Ecto neural progenitor cell (in vitro differentiated cells): ENCODE data around the gene ZNF362.
A peak's percentile ranks its signal among the peaks of the same experiment; 100 is the strongest.

Source experiments
- DNase-seq: peaks from one replicate; pipeline ENCODE4 v3.0.0-alpha.2; 2018; ENCODE audit warnings: low spot score

Gene ZNF362

DNA sequence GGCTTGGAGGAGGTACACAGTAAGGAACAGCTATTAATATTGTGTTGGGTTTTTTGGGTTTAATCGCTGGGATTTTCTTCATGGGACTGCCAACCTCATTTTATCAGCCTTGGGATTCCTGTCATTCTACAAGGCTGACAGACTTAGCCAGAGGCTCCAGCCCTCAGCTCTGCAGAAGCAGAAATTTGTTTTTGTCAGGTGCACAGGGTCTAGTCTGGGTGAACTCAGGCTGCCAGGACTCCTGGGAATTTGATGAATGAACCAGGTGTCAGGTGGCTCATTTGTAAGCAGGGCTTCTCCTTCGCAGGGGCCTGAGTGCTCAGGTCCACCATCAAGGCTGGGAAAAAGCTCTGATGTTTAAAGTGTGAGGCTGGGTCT, 11.5 kb upstream of the ZNF362 start:
- no peak for DNase-seq

DNA sequence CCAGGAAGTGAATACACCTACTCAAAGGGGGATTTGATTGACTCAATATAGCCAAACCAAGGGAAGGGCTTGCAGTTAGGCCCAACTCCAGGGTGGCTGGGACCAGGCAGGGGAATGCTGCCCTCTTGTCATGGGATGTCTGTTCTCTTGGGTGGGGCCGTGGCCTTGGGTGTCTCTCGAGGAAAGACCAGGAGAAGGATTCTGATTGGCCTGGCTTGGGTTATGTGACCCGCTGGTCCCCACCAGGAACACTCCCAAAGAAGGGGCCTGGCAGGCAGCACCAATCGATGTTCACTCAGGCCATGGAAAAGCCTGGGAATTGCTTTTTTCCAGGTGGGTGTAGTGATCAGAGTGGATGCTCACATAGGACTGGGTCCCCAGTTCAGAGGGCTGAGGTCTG, 10.1 kb upstream of the ZNF362 start:
- DNase-seq = no peak

DNA sequence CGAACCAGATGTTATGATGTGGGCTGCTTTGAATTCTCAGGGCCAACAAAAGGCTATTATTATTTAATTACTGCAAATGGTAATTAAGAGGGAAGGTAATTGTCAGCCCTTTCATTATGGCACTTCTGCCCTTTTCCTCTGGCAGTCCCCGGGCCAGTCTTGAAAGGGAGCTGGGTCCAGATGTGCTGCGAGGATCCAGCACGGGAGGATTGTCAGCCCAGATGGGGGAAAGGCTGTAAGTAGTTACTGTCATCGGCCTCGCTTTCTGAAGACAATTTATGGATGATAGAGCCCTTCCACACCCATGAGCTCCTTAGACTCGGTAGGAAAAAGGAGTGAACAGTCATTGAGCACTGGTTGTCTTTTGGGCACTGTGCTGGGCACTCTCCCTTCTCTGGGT, 8.7 kb upstream of the ZNF362 start:
- no peak for DNase-seq

DNA sequence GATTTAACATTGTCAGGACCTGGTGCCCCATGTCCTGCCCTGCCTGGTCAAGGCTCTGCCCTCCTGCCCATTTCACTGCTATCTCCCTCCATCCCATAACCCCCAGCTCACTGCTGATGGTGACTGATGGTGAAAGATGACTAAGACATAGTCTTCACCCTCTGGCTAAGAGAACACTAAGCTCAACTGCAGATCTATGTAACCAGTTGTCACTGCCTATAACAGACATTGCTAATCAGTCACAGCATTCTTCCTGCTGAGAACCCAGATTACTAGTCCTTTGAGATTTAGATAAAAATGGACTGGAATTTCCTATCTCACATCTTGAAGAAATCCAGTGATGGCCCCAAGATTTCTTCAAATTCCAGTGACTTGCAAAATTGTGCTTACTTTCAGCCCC, 8.0 kb upstream of the ZNF362 start:
- no peak for DNase-seq

DNA sequence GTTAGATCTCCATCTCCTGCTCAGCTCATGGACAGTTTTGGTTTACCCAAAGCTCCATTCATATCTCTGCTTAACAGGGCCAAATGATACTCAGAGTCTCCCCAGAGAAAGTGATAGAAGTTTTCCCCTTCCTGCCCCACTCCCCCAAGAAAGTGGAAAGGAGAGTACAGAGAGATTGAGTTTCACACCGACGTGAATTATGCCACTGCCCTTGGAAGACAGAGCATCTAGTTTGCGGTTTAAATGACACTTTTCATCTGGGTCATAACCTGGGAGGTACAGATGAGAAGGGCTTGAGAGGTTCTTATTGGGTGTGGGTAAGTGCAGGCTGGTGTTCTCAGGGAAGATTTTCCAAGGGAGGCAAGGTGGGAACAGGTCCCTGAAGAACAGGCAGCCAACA, 6.9 kb upstream of the ZNF362 start:
- DNase-seq = no peak

DNA sequence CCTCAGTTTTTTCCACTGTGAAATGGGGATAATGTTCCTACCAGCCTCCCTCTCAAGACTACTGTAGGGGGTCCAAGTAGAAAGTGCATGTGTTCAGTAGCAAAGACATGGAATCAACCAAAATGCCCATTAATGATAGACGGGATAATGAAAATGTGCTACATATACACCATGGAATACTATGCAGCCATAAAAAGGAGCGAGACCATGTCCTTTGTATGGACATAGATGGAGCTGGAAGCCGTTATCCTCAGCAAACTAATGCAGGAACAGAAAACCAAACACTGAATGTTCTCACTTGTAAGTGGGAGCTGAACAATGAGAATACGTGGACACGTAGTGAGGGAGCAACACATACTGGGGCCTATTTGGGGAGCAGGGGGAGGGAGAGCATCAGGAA, 6.1 kb upstream of the ZNF362 start:
- DNase-seq = no peak

DNA sequence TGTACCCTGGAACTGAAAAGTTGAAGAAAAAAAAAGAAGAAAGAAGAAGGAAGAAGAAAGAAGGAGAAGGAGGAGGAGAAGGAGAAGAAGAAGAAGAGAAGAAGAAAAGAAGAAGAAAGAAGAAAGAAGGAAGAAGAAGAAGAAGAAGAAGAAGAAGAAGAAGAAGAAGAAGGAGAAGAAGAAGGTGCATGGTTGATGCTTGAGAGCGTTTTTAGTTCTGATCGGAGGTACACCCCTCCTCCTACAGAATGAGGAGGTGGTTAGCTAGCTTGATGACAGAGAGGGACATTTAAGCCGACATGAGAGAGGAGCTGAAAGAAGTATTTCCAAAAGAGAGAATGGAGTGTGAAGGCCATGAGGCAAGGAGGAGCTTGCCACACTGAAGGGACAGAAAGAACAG, 5.6 kb upstream of the ZNF362 start:
- no peak for DNase-seq

DNA sequence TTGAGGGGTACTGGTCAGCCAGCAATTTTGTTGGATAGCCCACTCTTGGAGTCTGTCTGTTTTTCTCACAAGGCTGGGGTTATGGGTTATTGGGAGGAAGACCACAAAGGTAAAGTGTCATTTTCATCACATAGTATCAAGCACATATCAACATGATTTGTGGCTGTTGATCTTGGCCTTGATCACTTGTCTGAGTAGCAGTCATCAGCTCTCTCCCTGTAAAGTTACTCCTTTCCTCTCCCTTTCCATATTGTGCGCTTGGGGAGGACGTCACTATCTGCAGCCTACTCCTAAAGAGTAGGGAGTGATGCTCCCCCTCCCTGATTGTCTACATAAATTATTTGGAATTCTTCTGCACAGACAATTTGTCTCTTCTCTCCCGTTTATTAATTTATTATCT, 1.8 kb upstream of the ZNF362 start:
- no peak for DNase-seq

DNA sequence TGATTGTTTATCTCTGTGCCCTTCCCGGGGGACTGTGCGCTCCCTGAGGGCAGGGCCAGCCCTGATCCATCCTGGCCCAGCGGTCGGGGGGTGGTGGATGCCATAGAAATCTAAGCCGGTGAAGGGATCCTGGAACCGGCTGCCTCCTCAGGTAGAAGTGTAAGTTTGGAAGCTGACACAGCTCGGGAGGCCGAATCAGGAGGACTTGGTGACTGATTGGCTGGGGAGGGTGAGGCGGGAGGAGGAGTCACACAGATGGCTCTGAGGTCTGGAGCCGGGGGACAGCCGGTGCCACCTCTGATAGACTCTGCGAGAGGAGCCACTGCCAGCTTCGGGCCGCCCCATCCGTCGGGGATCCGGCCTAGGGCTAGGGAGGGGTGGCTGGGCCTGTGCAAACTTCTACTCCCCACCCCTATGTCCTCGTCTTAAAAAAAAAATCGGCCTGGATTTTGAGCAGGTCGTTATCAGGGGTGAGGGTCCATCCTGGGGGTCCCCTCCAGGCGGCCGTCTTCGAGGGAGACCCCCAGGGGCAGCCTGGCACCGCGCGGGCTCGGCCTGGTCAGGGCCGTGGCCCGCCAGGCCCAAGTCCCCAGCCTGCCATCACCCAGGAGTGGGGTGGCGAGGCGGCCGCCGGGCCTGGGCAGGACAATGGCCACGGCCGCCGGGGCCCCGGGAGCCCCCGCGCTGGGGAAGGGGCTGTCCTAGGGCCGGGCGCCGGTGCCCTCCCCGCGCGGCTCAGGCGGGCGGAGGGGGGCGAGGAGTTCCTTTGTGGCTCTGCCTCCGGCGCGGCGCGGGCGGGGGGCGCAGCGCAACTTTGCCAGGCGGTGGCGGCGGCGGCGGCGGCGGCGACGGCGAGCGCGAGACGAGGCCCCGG, 708 bp upstream of the ZNF362 start:
- peak; percentile 79 for DNase-seq

DNA sequence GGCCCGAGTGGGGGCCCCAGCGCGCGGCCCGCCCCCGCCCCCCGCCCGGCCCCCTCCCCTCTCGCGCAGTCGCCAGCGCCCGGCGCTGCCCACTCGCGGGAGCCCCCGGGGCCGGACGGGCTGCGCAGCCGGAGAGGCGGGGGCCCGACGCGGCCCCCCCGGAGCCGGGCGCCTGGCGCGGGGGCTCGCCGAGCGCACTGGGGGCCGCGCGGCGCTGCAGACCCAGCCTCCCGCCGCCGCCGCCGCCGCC, 146 bp upstream of the ZNF362 start:
- DNase-seq = no peak

DNA sequence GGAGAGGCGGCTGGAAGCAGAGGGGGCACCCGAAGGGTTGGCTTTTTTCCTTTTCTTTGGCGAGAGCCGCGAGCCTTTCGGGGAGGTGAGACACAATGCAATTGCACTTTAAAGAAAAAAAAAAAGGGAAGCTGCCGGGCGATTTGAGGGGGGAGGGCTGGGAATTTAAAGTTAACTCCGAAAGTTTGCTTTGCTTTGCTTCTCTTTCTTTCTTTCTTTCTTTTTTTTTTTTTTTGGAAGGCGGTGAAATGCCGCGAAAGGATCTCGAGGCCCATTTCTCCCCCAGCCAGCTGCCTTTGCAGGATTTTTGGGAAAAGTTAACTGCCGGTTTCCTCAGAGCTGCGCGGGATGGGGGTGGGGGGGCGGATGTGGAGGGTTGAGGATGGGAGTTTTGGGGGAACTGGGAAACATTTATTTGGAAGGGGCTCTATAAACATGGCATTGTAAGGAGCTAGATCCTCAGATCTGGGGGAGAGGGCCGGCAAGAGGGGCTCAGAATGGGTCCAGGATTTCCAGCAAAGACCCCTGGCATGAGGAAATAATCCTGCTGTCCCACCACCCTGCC, 997 bp downstream of the ZNF362 start:
- DNase-seq = no peak

DNA sequence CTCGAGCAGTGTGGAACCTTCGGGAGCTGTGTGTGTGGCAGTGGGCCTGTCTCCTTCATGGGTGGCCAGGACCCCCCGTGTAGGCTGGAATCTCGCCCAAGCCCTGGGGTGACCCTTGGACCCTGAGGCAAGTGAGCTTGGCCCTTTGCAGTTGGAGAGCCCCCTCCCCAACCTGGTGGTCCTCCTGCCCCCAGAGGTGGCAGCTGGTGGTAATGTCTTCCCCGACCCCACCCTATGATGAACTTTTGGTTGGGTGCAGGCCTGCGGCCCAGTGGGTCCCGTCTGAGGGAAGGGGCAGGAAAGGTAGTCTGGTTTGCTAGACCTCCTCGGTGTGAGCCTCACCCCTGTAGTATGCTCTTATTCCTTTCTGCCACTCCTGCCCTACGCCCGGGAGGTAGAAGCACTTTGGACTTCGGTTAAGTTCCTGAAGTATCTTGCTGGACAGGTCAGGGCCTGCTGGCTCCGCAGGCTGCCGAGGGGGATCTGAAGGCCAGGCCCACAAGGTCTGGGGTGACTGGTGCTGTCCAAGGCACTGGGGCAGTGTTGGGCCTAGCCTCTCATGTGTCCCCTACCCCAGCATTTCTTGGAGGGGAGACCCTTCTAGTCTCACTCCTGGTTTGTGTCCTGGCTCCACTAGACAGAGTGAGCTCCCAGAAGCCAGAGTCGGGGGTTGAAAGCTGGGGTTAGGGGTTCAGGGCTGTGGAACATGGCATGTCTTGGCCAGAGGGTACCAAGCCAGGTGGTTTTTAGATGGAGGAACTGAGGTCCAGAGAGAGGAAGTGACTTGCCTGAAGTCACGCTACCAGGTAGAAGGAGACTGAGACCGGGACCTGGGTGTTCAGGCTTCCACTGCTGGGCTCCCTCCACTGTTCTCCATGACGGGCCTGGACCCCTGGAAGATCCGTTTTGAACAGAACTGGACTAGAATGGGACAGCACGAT, 1.8 kb downstream of the ZNF362 start:
- DNase-seq = peak; percentile 63

DNA sequence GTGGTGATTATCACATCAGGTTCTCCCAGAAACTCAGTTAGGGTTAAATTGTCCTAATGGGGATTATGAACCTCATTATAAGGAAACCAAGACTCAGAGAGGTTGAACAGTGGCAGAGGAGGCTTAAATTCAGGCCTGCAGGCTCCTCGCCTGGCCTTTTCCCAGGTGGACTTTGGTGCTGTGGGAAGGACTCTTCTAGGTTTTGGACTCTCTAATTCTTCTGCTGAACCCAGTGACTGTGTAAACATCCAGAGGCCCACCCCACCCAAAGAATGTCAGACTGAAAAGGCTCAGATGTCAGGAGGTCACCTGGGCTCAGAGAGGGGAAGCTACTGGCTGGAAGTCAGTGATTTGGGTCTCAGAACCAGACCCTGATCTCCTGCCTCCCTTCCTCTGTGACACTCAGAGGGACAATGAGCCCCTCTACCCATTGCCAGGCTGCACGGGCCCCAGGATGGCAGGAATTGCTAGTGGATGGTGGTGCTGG, 2.5 kb downstream of the ZNF362 start:
- no peak for DNase-seq

DNA sequence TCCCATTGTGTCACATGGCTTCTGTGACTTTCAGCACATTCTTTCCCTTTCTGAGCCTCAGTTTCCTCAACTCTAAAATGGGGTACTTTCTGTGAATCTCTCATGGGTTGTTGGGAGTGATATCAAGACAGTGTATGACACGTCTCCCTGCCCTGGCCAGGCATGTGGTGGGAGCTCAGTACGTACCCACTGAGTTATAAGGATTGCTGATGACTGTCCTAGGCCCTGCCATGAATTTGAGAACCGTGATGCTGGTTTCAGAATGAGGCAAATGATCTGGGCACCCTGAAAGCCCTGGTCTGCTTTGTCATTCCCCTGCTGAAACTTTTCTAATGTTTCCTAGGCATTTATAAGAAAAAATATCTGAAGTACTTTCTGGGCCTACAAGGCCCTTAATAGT, 3.6 kb downstream of the ZNF362 start:
- no peak for DNase-seq

DNA sequence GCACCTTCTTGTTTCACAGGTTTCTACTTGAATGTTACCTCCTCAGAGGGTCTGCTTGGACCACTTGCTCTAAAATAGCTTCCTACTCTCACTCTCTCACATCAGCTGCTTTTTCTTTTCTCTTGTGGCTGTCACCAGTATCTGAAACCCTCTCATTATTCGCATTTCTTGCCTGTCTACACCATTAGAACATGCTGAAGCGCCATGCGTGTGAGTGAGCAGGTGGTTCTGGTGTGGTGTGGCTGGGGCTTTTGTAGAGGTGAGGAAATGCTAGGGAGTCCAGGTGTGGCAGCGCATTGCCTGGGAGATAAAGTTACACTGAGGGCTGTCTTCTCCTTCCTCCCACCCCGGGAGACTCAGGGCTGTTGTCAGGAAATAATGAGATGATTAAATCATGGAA, 4.1 kb downstream of the ZNF362 start:
- no peak for DNase-seq

DNA sequence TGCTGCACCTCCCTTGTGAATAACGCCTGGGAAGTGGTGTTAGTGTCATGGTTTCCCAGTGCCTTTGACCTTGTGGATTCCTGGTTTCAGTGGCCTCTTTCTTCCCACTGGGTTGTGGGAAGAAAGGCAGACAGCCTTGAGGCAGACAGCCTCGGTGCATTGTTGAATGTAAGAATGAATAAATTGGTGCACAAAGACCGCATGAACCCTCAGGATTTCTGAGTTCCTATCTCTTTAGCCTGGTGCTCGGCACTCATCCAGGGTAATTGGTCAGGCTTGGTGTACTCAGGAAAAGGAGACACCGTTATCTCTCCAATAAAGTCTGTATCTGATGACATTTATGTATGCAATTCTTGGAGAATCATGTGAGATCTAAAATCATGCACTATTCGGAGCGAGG, 5.1 kb downstream of the ZNF362 start:
- DNase-seq = no peak

DNA sequence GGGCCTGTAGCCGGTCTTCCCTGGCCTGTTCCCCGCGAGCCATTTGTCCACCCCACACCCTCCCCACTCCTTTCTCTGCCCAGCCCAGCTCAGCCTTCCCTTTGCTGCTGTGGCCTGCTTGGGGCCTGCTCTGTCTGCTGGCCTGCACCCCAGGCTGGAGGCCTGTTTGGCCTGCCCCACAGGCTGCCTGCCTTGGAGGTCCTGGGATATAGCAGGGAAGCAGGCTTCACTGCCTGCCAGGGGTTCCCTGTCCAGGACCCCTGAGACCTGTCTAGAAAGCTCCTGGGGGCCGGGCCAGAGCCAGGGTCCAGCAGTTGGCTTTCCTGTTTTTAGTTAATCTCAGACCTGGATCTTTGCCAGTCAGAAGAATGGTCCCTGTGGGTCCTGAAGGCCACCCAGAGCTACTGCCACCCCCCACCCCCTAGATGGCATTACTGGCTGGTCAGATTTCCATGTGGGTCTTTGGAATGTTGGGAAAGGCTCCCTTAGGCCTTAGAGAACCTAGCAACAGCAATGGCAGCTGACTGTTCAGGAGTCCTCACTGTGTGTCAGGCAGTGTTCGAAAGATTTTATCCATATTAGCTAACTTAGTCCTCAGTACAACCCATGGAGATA, 7.7 kb downstream of the ZNF362 start:
- no peak for DNase-seq

DNA sequence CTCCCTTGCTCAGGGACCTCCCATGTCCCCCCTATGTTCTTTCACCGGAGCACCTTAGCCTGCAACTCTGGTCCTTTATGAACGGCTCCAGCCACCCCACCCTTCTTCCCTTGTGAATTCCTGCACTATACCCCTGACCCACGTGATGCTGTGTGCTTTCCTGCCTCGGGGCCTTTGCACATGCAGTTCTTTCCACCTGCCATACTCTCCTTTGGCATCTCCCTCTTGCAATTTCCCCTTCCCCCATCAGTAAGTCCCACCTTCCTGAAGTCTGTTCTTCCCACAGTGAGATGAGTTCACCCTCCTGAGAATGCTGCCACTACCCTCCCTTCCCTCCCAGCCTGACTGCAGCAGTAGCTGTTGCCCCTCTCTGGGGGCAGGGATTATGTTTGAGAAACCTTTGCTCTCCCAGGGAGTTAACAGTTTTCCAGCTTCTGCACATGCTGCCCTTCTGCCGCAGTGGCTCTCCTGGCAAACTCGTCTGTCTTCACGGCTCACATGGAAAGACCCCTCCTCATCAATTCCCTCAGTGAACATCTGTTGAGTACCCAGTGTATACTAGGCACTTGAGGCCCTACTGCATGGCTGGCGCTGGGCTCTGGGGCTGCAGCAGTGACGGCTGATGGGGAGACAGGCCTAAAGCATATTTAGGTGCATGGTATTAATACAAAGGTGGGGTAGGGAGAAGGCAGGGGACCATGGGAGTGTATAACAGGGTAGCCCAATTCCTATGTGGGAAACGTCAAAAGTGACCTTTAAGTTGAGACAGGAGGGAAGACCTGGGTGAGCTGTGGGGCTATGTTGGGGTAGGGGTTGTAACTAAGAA, 9.7 kb downstream of the ZNF362 start:
- no peak for DNase-seq

DNA sequence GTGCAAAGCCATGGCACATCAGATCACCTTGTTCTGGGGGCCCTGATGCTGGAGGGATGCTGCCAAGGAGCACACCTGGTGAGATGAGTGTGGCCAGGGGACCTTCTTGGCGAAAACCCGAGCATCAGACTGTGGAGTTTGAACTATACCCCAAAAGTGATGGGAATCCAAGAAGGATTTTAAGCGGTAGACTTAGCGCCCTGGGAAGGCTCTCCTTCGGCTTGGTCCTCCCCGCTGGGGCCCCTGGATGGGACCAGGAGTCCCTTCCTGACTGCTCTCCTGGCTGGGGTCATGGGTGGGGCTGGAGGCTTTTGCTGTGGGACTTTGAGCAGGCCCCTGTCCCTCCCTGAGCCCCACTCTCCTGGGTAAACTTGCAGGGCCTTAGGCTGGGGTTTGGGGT, 10.5 kb downstream of the ZNF362 start:
- no peak for DNase-seq

DNA sequence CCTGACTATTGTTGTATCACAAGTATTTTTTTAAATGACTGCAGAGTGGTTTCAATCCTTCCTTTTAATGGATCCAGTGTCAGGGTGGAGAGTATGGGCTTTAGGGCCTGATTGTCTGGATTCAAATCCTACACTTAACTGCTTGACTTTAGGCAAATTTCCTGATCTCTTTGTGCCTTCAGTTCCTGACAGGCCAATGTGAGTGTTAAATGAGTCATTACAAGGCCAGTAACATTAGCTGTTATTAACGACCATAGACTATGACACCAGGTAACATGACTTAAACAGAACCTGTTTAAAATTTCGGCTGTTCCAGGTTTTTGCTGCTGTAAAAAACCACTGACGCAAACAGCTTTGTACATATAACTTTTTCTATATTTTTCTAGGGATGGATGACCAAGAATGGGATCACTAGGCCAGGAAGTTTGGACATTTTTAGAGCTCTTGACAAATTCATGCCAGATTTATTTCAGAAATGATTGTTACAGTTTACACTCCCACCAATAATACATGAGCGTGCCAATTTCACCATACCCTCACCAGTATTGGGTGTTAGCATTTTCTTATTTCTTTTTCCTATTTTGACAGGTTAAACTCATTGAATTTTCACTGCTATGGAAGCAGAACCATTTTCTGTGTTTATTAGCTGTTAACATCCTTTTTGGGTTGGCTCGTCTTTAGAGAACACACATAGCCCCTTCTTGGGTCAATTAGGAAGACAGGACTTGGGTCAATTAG, 11.3 kb downstream of the ZNF362 start:
- DNase-seq = no peak

DNA sequence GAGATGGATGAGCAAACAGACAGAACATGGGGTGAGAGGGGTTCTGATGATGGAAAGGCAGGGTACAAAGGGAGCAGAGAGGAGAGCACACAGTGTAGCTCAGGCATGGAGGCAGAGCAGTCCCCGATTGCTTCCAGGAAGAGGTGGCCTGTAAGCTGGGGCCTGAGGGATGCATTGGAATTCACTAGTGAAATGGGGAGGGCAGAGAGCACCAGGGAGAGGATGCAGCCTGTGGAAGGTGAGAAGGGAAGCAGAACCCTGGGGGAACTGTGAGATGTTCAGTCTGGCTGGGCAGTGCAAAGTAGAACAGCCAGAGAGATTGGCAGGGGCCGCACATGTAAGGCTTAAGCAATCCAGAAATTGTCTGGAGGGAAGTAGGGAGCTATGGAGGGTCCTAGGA, 12.2 kb downstream of the ZNF362 start:
- no peak for DNase-seq
